ENCODE measurements around the gene LRRC23. TPM values are rescaled to one million over a fixed set of nuclear protein-coding genes. Genes with fewer than 3 reads are reported as not detected.

LRRC23 gene
- total and polyA plus RNA-seq, 2 of the 13 experiments (the other 11 are each of a cell fraction or from before 2014, with no cell fraction given): 6.0 to 7.8 TPM

DNA sequence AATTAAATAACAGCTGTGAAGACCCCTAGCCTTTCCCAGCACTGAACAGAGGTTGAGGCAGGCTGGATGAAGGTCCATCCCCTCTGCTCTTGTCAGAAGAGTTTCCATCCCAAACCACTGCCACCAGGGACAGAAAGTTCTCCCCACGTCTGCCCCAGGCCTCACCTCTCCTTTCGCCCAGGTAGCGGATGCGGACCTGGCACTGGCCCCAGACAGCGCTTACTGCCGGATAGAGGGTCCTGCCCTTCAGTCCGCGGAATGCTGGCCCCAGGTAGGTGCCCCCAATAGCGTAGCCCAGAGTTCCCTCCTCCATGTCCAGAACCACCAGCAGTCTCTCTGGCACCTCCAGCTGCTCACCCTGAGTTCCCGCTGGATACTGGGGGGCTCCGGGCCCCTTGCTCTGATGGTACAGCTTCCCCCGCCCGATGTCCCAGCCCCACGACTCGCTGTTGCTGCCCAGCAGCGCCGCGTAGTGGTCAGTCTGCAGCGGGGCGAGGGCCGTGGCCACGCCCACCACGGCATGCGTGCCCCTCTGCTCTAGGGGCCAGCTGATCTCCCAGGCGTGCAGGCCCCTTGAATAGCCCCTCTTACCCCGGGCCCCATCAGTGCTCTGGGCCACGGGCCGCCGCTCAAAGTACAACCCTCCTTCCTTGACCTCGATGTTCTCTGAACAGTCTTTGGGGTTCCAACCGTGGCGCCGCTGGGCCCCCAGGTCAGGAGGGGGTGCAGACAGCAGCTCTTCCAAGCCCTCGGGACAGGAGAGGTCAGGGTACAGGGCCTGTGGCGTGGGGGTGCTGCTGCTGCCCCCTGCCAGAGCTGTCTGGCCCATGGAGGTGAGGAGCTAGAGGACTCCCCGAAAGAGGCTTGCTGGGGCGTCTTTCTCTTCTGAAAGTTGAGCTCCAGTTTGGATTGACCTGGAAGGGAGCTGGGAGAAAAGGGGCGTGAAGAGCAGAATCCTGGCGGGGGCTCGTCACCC lies 32.3 kb upstream of the LRRC23 start (continued):
- TF ChIP-seq THRA (CRISPR knock-in tag; IDR thresholded peaks at IDR 0.05; ENCODE audit: borderline replicate concordance) (peak; percentile 66; the same call in 1 of the 2 replicates), EP300 (IDR thresholded peaks at IDR 0.05; ENCODE audit: low read depth in 2 of 2, low read length in 2 of 2) (no peak), EP300 (CRISPR knock-in tag; IDR thresholded peaks at IDR 0.05; ENCODE audit: borderline replicate concordance) (peak; percentile 26; the same call in 1 of the 2 replicates), ZNF703 (CRISPR knock-in tag; IDR thresholded peaks at IDR 0.05; ENCODE audit: borderline replicate concordance) (0 out of 2 replicates have a peak, but pooled peaks have one; percentile 46), EEA1 (CRISPR knock-in tag; IDR thresholded peaks at IDR 0.05; ENCODE audit: borderline replicate concordance) (no peak), TEF (CRISPR knock-in tag; IDR thresholded peaks at IDR 0.05) (0 out of 2 replicates have a peak, but pooled peaks have one; percentile 51), SALL1 (CRISPR knock-in tag; IDR thresholded peaks at IDR 0.05) (peak; percentile 73), ZNF235 (CRISPR knock-in tag; IDR thresholded peaks at IDR 0.05; ENCODE audit: borderline replicate concordance) (0 out of 2 replicates have a peak, but pooled peaks have one; percentile 54), HMG20A (CRISPR knock-in tag; IDR thresholded peaks at IDR 0.05; ENCODE audit: borderline replicate concordance) (no peak), NCOA1 (CRISPR knock-in tag; IDR thresholded peaks at IDR 0.05) (no peak), SAP130 (CRISPR knock-in tag; IDR thresholded peaks at IDR 0.05; ENCODE audit: low read depth) (peak; percentile 92), SNAI1 (CRISPR knock-in tag; IDR thresholded peaks at IDR 0.05; ENCODE audit: borderline replicate concordance) (0 out of 2 replicates have a peak, but pooled peaks have one; percentile 70), FOXO4 (CRISPR knock-in tag; conservative IDR thresholded peaks at IDR 0.05) (no peak), SIX4 (CRISPR knock-in tag; IDR thresholded peaks at IDR 0.05) (no peak; the same call in 1 of the 2 replicates), HMGXB3 (CRISPR knock-in tag; IDR thresholded peaks at IDR 0.05; ENCODE audit: borderline replicate concordance) (no peak), ZSCAN12 (CRISPR knock-in tag; IDR thresholded peaks at IDR 0.05) (peak; percentile 75; the same call in 1 of the 2 replicates), NCOA2 (CRISPR knock-in tag; IDR thresholded peaks at IDR 0.05) (peak; percentile 60), MAFG (CRISPR knock-in tag; IDR thresholded peaks at IDR 0.05) (no peak)
- TF ChIP-seq, protein P1, sequence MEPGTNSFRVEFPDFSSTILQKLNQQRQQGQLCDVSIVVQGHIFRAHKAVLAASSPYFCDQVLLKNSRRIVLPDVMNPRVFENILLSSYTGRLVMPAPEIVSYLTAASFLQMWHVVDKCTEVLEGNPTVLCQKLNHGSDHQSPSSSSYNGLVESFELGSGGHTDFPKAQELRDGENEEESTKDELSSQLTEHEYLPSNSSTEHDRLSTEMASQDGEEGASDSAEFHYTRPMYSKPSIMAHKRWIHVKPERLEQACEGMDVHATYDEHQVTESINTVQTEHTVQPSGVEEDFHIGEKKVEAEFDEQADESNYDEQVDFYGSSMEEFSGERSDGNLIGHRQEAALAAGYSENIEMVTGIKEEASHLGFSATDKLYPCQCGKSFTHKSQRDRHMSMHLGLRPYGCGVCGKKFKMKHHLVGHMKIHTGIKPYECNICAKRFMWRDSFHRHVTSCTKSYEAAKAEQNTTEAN (CRISPR knock-in tag; conservative IDR thresholded peaks at IDR 0.05): 0 out of 2 replicates have a peak, but pooled peaks have one; percentile 27
